Adrenal gland (tissue), 5 donors: ENCODE measurements around the gene PLEKHA5.

Experiments
- CTCF ChIP-seq, 6 experiments: fragments of 450-650 bp in 4 of 6; fragments of 200-600 bp in 2 of 6; sonication (generic) in 1 of 6; IDR thresholded peaks; 1 replicate in 5 of 6; 2 replicates in 1 of 6; pipeline versions ENCODE4 v1.5.1 to v1.8.0; 2016 to 2021; ENCODE audit warnings: antibody characterized with exemption in 6 of 6, mild to moderate bottlenecking in 2 of 6, moderate library complexity in 1 of 6
- POLR2A ChIP-seq, 2 donors: fragments of 450-650 bp; IDR thresholded peaks; one replicate each; pipeline ENCODE4 v1.6.1; 2017; ENCODE audit warnings: antibody characterized with exemption in 2 of 2, mild to moderate bottlenecking in 2 of 2, moderate library complexity in 1 of 2
- donor health status: DM: no; HTN: no; CAD: no.

GRCh38 chr12:19201661-19202060 lies 72.1 kb downstream of the PLEKHA5 start:
- no peak for TF ChIP-seq CTCF (IDR thresholded peaks at IDR 0.05)
- TF ChIP-seq POLR2A (IDR thresholded peaks at IDR 0.05): no peak
